NB4 (cell line): Measurements from ENCODE around the gene OR52W1.
A peak's percentile ranks its signal among the peaks of the same experiment; 100 is the strongest.

Source experiments
- DNase-seq: peaks from one replicate; pipeline ENCODE4 v3.0.0; 2010; ENCODE audit warnings: low read depth
- H3K4me3 ChIP-seq: one replicate; pipeline ENCODE4 v1.5.1; 2011; ENCODE audit warnings: mild to moderate bottlenecking, low read depth, low read length, moderate library complexity
- CTCF ChIP-seq: IDR thresholded peaks from one replicate; pipeline ENCODE4 v1.5.1; 2012; ENCODE audit warnings: low read depth, low read length
- MAX ChIP-seq: IDR thresholded peaks from 2 replicates; pipeline ENCODE4 v1.6.1; 2011; ENCODE audit warnings: low read depth, low read length
- MYC ChIP-seq: IDR thresholded peaks from 2 replicates; pipeline ENCODE4 v1.6.1; 2011; ENCODE audit warnings: low read depth, low read length
- POLR2A ChIP-seq: IDR thresholded peaks from 2 replicates; pipeline ENCODE4 v1.6.1; 2011; ENCODE audit warnings: mild to moderate bottlenecking; ENCODE audit not compliant: insufficient read length; ENCODE audit errors: extremely low read depth

OR52W1 gene

GRCh38 chr11:6199174-6199810, at the start of gene OR52W1:
Gene OR52W1 (plus strand): TSS chr11:6199224. CDS start chr11:6199224, 0 bp downstream.
- no peak for DNase-seq
- TF ChIP-seq CTCF (no peak), MAX (no peak), POLR2A (no peak), MYC (no peak)
- no peak within 1 kb of the TSS for H3K4me3 ChIP-seq

GRCh38 chr11:6151117-6151516, 47.9 kb upstream of the OR52W1 start:
- no peak for DNase-seq
- no peak overlapping the region for H3K4me3 ChIP-seq
- TF ChIP-seq MAX (no peak), CTCF (no peak), POLR2A (no peak), MYC (no peak)

GRCh38 chr11:6152126-6152525, 46.9 kb upstream of the OR52W1 start:
- no peak for DNase-seq
- no peak overlapping the region for H3K4me3 ChIP-seq
- no peak for TF ChIP-seq POLR2A
- no peak for TF ChIP-seq MYC
- TF ChIP-seq CTCF, result no peak
- TF ChIP-seq MAX, result no peak

GRCh38 chr11:6156628-6157359, 42.2 kb upstream of the OR52W1 start:
- no peak overlapping the region for H3K4me3 ChIP-seq
- peak; percentile 33 for DNase-seq
- no peak for TF ChIP-seq MAX
- TF ChIP-seq CTCF, result no peak
- no peak for TF ChIP-seq MYC
- TF ChIP-seq POLR2A, result no peak

GRCh38 chr11:6170226-6170625, 28.8 kb upstream of the OR52W1 start, which contains the start of gene OR52B2:
Gene OR52B2 (minus strand): TSS chr11:6170326. CDS start chr11:6170326, 0 bp downstream.
- H3K4me3 ChIP-seq, result no peak within 1 kb of the TSS
- no peak for DNase-seq
- no peak for TF ChIP-seq MAX
- no peak for TF ChIP-seq MYC
- no peak for TF ChIP-seq CTCF
- TF ChIP-seq POLR2A, result no peak
